Endothelial cell of umbilical vein (primary cell): Measurements from ENCODE around the gene RASA2. TPM values are rescaled to one million over a fixed set of nuclear protein-coding genes. Genes with fewer than 3 reads are reported as not detected.

Experiments
- BruUV-seq: library from RNA; stranded (reverse); fragments of 400-500 nt; replicated peaks from 2 replicates; lab custom pipeline; 2021; lab: Mats Ljungman, UMichigan
- CTCF ChIA-PET: fragments of 300-600, 350-600 bp; sonication (Branson Sonifier 250); formaldehyde crosslinking; loops from one replicate; lab custom pipeline; 2021; ENCODE audit warnings: antibody characterized with exemption, inconsistent platforms; lab: Charles Lee
- POLR2A ChIA-PET: fragments of 300-600, 350-600 bp; sonication (Branson Sonifier 250); formaldehyde crosslinking; loops from one replicate; lab custom pipeline; 2021; ENCODE audit warnings: antibody characterized with exemption, inconsistent platforms; lab: Charles Lee
- DNase-seq: peaks from one replicate; pipeline ENCODE4 v3.0.0-alpha.2; 2011; ENCODE audit warnings: low read depth, low spot score
- FAIRE-seq: peaks from 2 replicates; lab custom pipeline; 2011; peaks lifted over from hg19 to GRCh38; lab: Jason Lieb, UNC
- H2AFZ ChIP-seq: 2 replicates; pipeline ENCODE4 v1.6.0; 2012; ENCODE audit warnings: low read depth, low read length, control low read depth, inconsistent platforms
- H3K27ac ChIP-seq: 2 replicates; pipeline ENCODE4 v1.5.1; 2011; ENCODE audit warnings: low read depth, mild to moderate bottlenecking, control low read depth, low read length, moderate library complexity; ENCODE audit not compliant: insufficient read depth
- H3K27me3 ChIP-seq, 2 experiments: 2 replicates each; pipeline versions ENCODE4 v1.6.0 to v1.6.1; 2011; ENCODE audit warnings: low read length in 2 of 2, mixed read lengths in 1 of 2; ENCODE audit not compliant: control insufficient read depth in 2 of 2, insufficient read depth in 2 of 2
- H3K36me3 ChIP-seq, 2 experiments: 2 replicates in 1 of 2; 3 replicates in 1 of 2; pipeline ENCODE4 v1.5.1; 2011; ENCODE audit warnings: low read length in 2 of 2, mild to moderate bottlenecking in 1 of 2, moderate library complexity in 1 of 2; ENCODE audit not compliant: control insufficient read depth in 2 of 2, insufficient read depth in 2 of 2; ENCODE audit errors: extremely low read depth in 1 of 2
- H3K4me1 ChIP-seq: 3 replicates; pipeline ENCODE4 v1.5.1; 2011; ENCODE audit warnings: mild to moderate bottlenecking, low read length; ENCODE audit not compliant: control insufficient read depth, insufficient read depth; ENCODE audit errors: extremely low read depth
- H3K4me2 ChIP-seq: 2 replicates; pipeline ENCODE4 v1.6.1; 2011; ENCODE audit warnings: low read length, control low read depth, mixed read lengths; ENCODE audit not compliant: insufficient read depth
- H3K4me3 ChIP-seq, 3 experiments: fragments of 200-600 bp in 1 of 3; sonication (generic), shearing (Covaris generic) in 1 of 3; replicated peaks in 1 of 3; 2 replicates each; pipeline ENCODE4 v1.5.1; 2011 to 2016; ENCODE audit warnings: control low read depth in 3 of 3, low read length in 3 of 3, mild to moderate bottlenecking in 2 of 3, inconsistent platforms in 1 of 3, low read depth in 1 of 3, moderate library complexity in 1 of 3; ENCODE audit not compliant: insufficient read depth in 1 of 3
- H3K79me2 ChIP-seq: 2 replicates; pipeline ENCODE4 v1.6.0; 2012; ENCODE audit warnings: low read length, inconsistent platforms; ENCODE audit not compliant: control insufficient read depth, insufficient read depth
- H3K9ac ChIP-seq: replicated peaks from 2 replicates; pipeline ENCODE3; 2011; ENCODE audit warnings: low read length, control low read depth; ENCODE audit not compliant: insufficient read depth; ENCODE audit errors: extremely low read depth
- H3K9me1 ChIP-seq: replicated peaks from 3 replicates; pipeline ENCODE4 v1.6.0; 2011; ENCODE audit warnings: mild to moderate bottlenecking, low read length; ENCODE audit not compliant: control insufficient read depth, insufficient read depth; ENCODE audit errors: extremely low read depth
- H3K9me3 ChIP-seq: replicated peaks from 2 replicates; pipeline ENCODE4 v1.5.1; 2012; ENCODE audit warnings: low read length, inconsistent platforms; ENCODE audit not compliant: control insufficient read depth, insufficient read depth
- H4K20me1 ChIP-seq: replicated peaks from 2 replicates; pipeline ENCODE3; 2011; ENCODE audit warnings: mild to moderate bottlenecking, low read length; ENCODE audit not compliant: control insufficient read depth, insufficient read depth; ENCODE audit errors: extremely low read depth
- CTCF ChIP-seq, 2 donors: IDR thresholded peaks; 1 replicate in 1 of 2; 2 replicates in 1 of 2; pipeline ENCODE4 v1.5.1; 2011; ENCODE audit warnings: low read length in 2 of 2, mild to moderate bottlenecking in 2 of 2, moderate library complexity in 2 of 2, control low read depth in 1 of 2, inconsistent platforms in 1 of 2, low read depth in 1 of 2; ENCODE audit not compliant: insufficient read depth in 1 of 2; ENCODE audit errors: extremely low read depth in 1 of 2
- EZH2 ChIP-seq: IDR thresholded peaks from 2 replicates; pipeline ENCODE4 v1.6.1; 2012; ENCODE audit warnings: borderline replicate concordance, low read depth, mild to moderate bottlenecking, moderate library complexity, low read length, inconsistent platforms; ENCODE audit not compliant: severe bottlenecking
- FOS ChIP-seq: IDR thresholded peaks from 2 replicates; pipeline ENCODE4 v1.6.1; 2011; ENCODE audit warnings: mild to moderate bottlenecking, low read length, moderate library complexity, borderline replicate concordance; ENCODE audit not compliant: insufficient read depth
- GATA2 ChIP-seq: IDR thresholded peaks from 2 replicates; pipeline ENCODE4 v1.7.0; 2011; ENCODE audit warnings: low read depth, mild to moderate bottlenecking, moderate library complexity, mixed read lengths, low read length; ENCODE audit not compliant: insufficient read length, insufficient read depth
- JUN ChIP-seq: IDR thresholded peaks from 2 replicates; pipeline ENCODE4 v1.6.1; 2011; ENCODE audit warnings: borderline replicate concordance, low read depth; ENCODE audit not compliant: insufficient read length, insufficient read depth
- MYC ChIP-seq: IDR thresholded peaks from one replicate; pipeline ENCODE4 v1.6.1; 2011; ENCODE audit warnings: mild to moderate bottlenecking, low read depth, low read length
- POLR2A ChIP-seq: IDR thresholded peaks from 2 replicates; pipeline ENCODE4 v1.6.1; 2012; ENCODE audit warnings: low read depth, mild to moderate bottlenecking, control low read depth, low read length
- POLR2AphosphoS5 ChIP-seq: IDR thresholded peaks from 2 replicates; pipeline ENCODE4 v1.6.1; 2012; ENCODE audit warnings: low read depth, mild to moderate bottlenecking, control low read depth, low read length, moderate library complexity; ENCODE audit not compliant: insufficient read depth
- dilution Hi-C: fragments of 300-500 bp; cut with MboI; formaldehyde crosslinking; loops from one replicate; pipeline ENCODE4 v1.15.0; 2019; ENCODE audit warnings: low sequenced_read_pairs; ENCODE audit not compliant: extremely low pct_ligation_motif_present
- intact Hi-C: fragments of 100-400 bp; cut with micrococcal nuclease; formaldehyde crosslinking; loops from one replicate; pipeline ENCODE4 v1.10.0; 2022
- polyA plus RNA-seq, 4 experiments: library from polyadenylated mRNA; depleted of rRNA in 3 of 4; stranded (reverse) in 3 of 4; unstranded in 1 of 4; fragments of >200 nt; gene quantifications; 2 replicates each; pipeline versions ENCODE4 v1.2.1 to v1.2.3, GENCODE V29; 2011 to 2012; ENCODE audit warnings: missing spikeins in 1 of 4
- total RNA-seq: library from RNA; stranded (reverse); gene quantifications from 2 replicates; pipeline ENCODE4 v1.2.3, GENCODE V29; 2021
- TF ChIP-seq, protein P1 (sequence below): IDR thresholded peaks from 2 replicates; pipeline ENCODE4 v1.6.1; 2011; ENCODE audit not compliant: insufficient read depth, insufficient read length

The RASA2 gene
- total and polyA plus RNA-seq, 2 donors (not counting 3 experiments of a cell fraction or from before 2014, with no cell fraction given) = 3.1 to 20.2 TPM

DNA sequence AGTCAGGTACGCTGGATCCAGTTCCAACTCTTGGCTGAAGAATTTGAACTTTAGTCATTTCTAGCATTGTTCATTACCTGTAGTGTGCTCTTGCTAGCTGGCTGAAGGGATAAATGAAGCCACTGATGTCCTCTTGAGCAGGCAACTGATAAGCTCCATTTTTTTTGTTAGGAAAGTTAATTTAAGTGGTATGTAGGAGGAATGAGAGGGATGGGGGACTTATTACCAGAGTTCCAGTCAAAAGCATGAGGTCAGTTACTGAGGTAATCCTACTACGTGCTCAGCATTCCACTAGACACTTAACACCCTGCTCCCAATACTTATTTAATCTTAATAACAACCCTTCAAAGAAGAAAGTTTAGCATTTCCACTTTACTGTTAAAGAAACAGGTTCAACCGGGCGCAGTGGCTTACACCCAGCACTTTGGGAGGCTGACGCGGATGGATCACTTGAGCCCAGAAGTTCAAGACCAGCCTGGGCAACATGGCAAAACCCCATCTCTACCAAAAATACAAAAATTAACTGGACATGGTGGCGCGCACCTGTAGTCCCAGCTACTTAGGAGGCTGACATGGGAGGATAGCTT lies 2.0 kb upstream of the RASA2 start:
- Histone ChIP-seq H3K27ac (peak overlapping the region; percentile 82), H3K4me2 (no peak overlapping the region), H3K4me1 (peaks cover 44% of the 10 kb centered on the region), H3K36me3 (no peaks in the 10 kb centered on the region), H4K20me1 (peaks cover 3% of the 10 kb centered on the region), H3K79me2 (peaks cover 28% of the 10 kb centered on the region), H3K27me3 (no peaks in the 10 kb centered on the region), H3K4me3 (no peak overlapping the region), H2AFZ (no peak overlapping the region), H3K9me3 (no peaks in the 10 kb centered on the region), H3K9ac (no peak overlapping the region), H3K9me1 (no peaks in the 10 kb centered on the region)
- ChIA-PET POLR2A (no interaction called here), CTCF (interaction anchor here (0.7 to 3.3 kb wide), 2 partner anchors 68 to 76 kb away, joined by 3 to 20 read pairs; no protein-coding TSS in a partner anchor)
- BruUV-seq = no TSS peak
- DNase-seq (no peak), FAIRE-seq (no peak)
- TF ChIP-seq POLR2AphosphoS5 (no peak), POLR2A (no peak), EZH2 (no peak), CTCF (IDR thresholded peaks at IDR 0.05; ENCODE audit: extremely low read depth in 1 of 2, insufficient read depth in 1 of 2, low read depth in 1 of 2, low read length in 2 of 2) (no peak), MYC (no peak), GATA2 (no peak), FOS (no peak), JUN (no peak)
- TF ChIP-seq, protein P1, sequence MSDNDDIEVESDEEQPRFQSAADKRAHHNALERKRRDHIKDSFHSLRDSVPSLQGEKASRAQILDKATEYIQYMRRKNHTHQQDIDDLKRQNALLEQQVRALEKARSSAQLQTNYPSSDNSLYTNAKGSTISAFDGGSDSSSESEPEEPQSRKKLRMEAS = no peak
- dilution Hi-C loops (no loop called here), intact Hi-C loops (no loop called here)
